GM19438 (cell line): ENCODE measurements around the gene GLIS2.
"Not testable (repeated sequence)": the region's sequence is repeated elsewhere in the genome, so short reads cannot be mapped to it uniquely, and the experiment has no call there.

Experiments used
- ATAC-seq: cut with Tn5 transposase; IDR thresholded peaks from one replicate; pipeline ENCODE4 v1.9.1; 2021; ENCODE audit warnings: low read depth; ENCODE audit not compliant: unreplicated experiment

The GLIS2 gene

GRCh38 chr16:4333714-4334113, 17.8 kb downstream of the GLIS2 start:
- not testable (repeated sequence) for ATAC-seq

GRCh38 chr16:4334724-4335495, 19.0 kb downstream of the GLIS2 start:
- ATAC-seq, result no peak

- ATAC-seq, result no peak
Measured at GRCh38 chr16:4336701-4337539, 21.1 kb downstream of the GLIS2 start.

- no peak for ATAC-seq
Measured at GRCh38 chr16:4337540-4338088, 21.7 kb downstream of the GLIS2 start.

- no peak for ATAC-seq
Measured at GRCh38 chr16:4338125-4338582, 22.3 kb downstream of the GLIS2 start.

- ATAC-seq, result no peak
Measured at GRCh38 chr16:4338712-4339299, 22.9 kb downstream of the GLIS2 start.

GRCh38 chr16:4339455-4339854, 23.6 kb downstream of the GLIS2 start:
- no peak for ATAC-seq

- ATAC-seq, result no peak
Measured at GRCh38 chr16:4339909-4340308, 24.0 kb downstream of the GLIS2 start.

- no peak for ATAC-seq
Measured at GRCh38 chr16:4340443-4340842, 24.6 kb downstream of the GLIS2 start.

- no peak for ATAC-seq
Measured at GRCh38 chr16:4341250-4341649, 25.4 kb downstream of the GLIS2 start.

GRCh38 chr16:4342866-4343744, 27.2 kb downstream of the GLIS2 start:
- no peak for ATAC-seq

GRCh38 chr16:4344300-4344982, 28.6 kb downstream of the GLIS2 start:
- not testable (repeated sequence) for ATAC-seq

GRCh38 chr16:4344983-4345835, 29.3 kb downstream of the GLIS2 start:
- ATAC-seq, result no peak

GRCh38 chr16:4345836-4346781, 30.2 kb downstream of the GLIS2 start:
- ATAC-seq, result no peak

- no peak for ATAC-seq
Measured at GRCh38 chr16:4347010-4347409, 31.1 kb downstream of the GLIS2 start.

- no peak for ATAC-seq
Measured at GRCh38 chr16:4347765-4348509, 32.1 kb downstream of the GLIS2 start.

- no peak for ATAC-seq
Measured at GRCh38 chr16:4349332-4349731, 33.5 kb downstream of the GLIS2 start.
